NB4 (cell line): ENCODE results near the gene TULP4.

Experiments used
- MYC ChIP-seq: IDR thresholded peaks from 2 replicates; pipeline ENCODE4 v1.6.1; 2011; ENCODE audit warnings: low read depth, low read length
- POLR2A ChIP-seq: IDR thresholded peaks from 2 replicates; pipeline ENCODE4 v1.6.1; 2011; ENCODE audit warnings: mild to moderate bottlenecking; ENCODE audit not compliant: insufficient read length; ENCODE audit errors: extremely low read depth
- TF ChIP-seq, protein P1 (sequence below): IDR thresholded peaks from one replicate; pipeline ENCODE4 v1.5.1; 2012; ENCODE audit warnings: low read depth, low read length
- TF ChIP-seq, protein P2 (sequence below): IDR thresholded peaks from 2 replicates; pipeline ENCODE4 v1.6.1; 2011; ENCODE audit warnings: low read depth, low read length

DNA sequence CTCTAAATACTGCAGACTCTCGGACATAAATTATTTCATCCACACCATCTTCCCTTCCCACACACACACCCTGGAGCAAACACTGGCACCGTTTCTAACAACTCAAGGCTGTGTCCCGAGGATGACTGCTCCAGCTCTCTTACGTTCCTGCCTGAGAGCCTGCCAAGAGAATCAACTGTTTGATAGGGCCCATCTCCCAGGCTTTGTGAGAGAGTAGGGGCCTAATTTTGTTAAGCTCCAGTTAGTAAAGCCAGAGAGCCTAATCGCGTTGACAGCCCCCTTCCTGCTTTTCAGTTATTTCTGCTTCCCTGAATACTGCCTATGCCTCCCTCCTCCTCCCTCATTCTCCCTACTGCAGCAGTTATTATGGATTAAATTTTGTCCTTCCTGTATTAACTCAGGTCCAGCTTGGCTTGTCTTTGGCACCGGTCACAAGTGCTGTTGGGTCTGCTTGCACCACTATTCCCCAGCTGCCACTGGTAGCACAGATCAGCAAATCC, 129.5 kb downstream of the TULP4 start:
- TF ChIP-seq, protein P1, sequence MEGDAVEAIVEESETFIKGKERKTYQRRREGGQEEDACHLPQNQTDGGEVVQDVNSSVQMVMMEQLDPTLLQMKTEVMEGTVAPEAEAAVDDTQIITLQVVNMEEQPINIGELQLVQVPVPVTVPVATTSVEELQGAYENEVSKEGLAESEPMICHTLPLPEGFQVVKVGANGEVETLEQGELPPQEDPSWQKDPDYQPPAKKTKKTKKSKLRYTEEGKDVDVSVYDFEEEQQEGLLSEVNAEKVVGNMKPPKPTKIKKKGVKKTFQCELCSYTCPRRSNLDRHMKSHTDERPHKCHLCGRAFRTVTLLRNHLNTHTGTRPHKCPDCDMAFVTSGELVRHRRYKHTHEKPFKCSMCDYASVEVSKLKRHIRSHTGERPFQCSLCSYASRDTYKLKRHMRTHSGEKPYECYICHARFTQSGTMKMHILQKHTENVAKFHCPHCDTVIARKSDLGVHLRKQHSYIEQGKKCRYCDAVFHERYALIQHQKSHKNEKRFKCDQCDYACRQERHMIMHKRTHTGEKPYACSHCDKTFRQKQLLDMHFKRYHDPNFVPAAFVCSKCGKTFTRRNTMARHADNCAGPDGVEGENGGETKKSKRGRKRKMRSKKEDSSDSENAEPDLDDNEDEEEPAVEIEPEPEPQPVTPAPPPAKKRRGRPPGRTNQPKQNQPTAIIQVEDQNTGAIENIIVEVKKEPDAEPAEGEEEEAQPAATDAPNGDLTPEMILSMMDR, result no peak
- TF ChIP-seq POLR2A (no peak), MYC (no peak)
- TF ChIP-seq, protein P2, sequence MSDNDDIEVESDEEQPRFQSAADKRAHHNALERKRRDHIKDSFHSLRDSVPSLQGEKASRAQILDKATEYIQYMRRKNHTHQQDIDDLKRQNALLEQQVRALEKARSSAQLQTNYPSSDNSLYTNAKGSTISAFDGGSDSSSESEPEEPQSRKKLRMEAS, result no peak
